ENCODE data around the gene TMEM186.
A peak's percentile ranks its signal among the peaks of the same experiment; 100 is the strongest.
"Not testable (repeated sequence)": the region's sequence is repeated elsewhere in the genome, so short reads cannot be mapped to it uniquely, and the experiment has no call there.

TMEM186 gene

GRCh38 chr16:8822403-8822802, 25.0 kb upstream of the TMEM186 start:
- Mint-ChIP-seq H3K36me3 (peaks cover 46 to 63% of the 10 kb centered on the region in 2 donors), H3K27me3 (no peaks in the 10 kb centered on the region), H3K4me1 (peaks cover 24 to 46% of the 10 kb centered on the region in 2 donors), H3K27ac (peak overlapping the region; percentile 69), H3K9me3 (no peaks in the 10 kb centered on the region), H3K4me3 (no peak overlapping the region)
- ATAC-seq (replicated peaks): no peak
- no peak for DNase-seq

- peak; percentile 13 to 20 for ATAC-seq (replicated peaks)
- Mint-ChIP-seq H3K4me1 (peaks cover 35 to 62% of the 10 kb centered on the region in 2 donors), H3K9me3 (no peaks in the 10 kb centered on the region), H3K27me3 (no peaks in the 10 kb centered on the region), H3K27ac (peak overlapping the region; percentile 96), H3K4me3 (peak overlapping the region; percentile 45 to 63), H3K36me3 (peaks cover 60 to 77% of the 10 kb centered on the region in 2 donors)
- DNase-seq: no peak
These were observed 22.1 kb upstream of the TMEM186 start for GRCh38 chr16:8819411-8820034.

- Mint-ChIP-seq H3K4me1 (peaks cover 41 to 71% of the 10 kb centered on the region in 2 donors), H3K27ac (peak overlapping the region; percentile 96), H3K4me3 (peak overlapping the region; percentile 45 to 63), H3K36me3 (peaks cover 65 to 82% of the 10 kb centered on the region in 2 donors), H3K9me3 (no peaks in the 10 kb centered on the region), H3K27me3 (no peaks in the 10 kb centered on the region)
- DNase-seq (peak; percentile 54), ATAC-seq (replicated peaks) (peak; percentile 95 to 96)
These were observed 21.2 kb upstream of the TMEM186 start for GRCh38 chr16:8818504-8819270.

- H3K27ac Mint-ChIP-seq: peak overlapping the region; percentile 65
- no peak overlapping the region for H3K4me3 Mint-ChIP-seq
- H3K36me3 Mint-ChIP-seq: peaks cover 65 to 77% of the 10 kb centered on the region in 2 donors
- H3K9me3 Mint-ChIP-seq: no peaks in the 10 kb centered on the region
- ATAC-seq (replicated peaks): peak; percentile 20 to 28
- H3K4me1 Mint-ChIP-seq: peaks cover 47 to 78% of the 10 kb centered on the region in 2 donors
- no peak for DNase-seq
- no peaks in the 10 kb centered on the region for H3K27me3 Mint-ChIP-seq
These were observed 19.7 kb upstream of the TMEM186 start for GRCh38 chr16:8816967-8817655.

- peaks cover 37 to 50% of the 10 kb centered on the region in 2 donors for H3K4me1 Mint-ChIP-seq
- no peak for DNase-seq
- H3K27ac Mint-ChIP-seq: peak overlapping the region; percentile 91
- peaks cover 56 to 67% of the 10 kb centered on the region in 2 donors for H3K36me3 Mint-ChIP-seq
- H3K4me3 Mint-ChIP-seq: peak overlapping the region; percentile 61 to 71
- peak; percentile 40 to 56 for ATAC-seq (replicated peaks)
- no peaks in the 10 kb centered on the region for H3K9me3 Mint-ChIP-seq
- no peaks in the 10 kb centered on the region for H3K27me3 Mint-ChIP-seq
These were observed 16.8 kb upstream of the TMEM186 start for GRCh38 chr16:8814095-8814806.

- Mint-ChIP-seq H3K9me3 (no peaks in the 10 kb centered on the region), H3K4me1 (peaks cover 25 to 34% of the 10 kb centered on the region in 2 donors), H3K36me3 (peaks cover 53 to 64% of the 10 kb centered on the region in 2 donors), H3K27ac (no peak overlapping the region), H3K4me3 (no peak overlapping the region), H3K27me3 (no peaks in the 10 kb centered on the region)
- ATAC-seq (replicated peaks): no peak
- no peak for DNase-seq
These were observed 14.9 kb upstream of the TMEM186 start for GRCh38 chr16:8812162-8812843.

- H3K4me3 Mint-ChIP-seq: no peak overlapping the region
- no peak for ATAC-seq (replicated peaks)
- no peak for DNase-seq
- peaks cover 9 to 11% of the 10 kb centered on the region in 2 donors for H3K4me1 Mint-ChIP-seq
- H3K27me3 Mint-ChIP-seq: no peaks in the 10 kb centered on the region
- H3K9me3 Mint-ChIP-seq: no peaks in the 10 kb centered on the region
- H3K27ac Mint-ChIP-seq: peak overlapping the region; percentile 20
- peaks cover 48 to 65% of the 10 kb centered on the region in 2 donors for H3K36me3 Mint-ChIP-seq
These were observed 11.3 kb upstream of the TMEM186 start for GRCh38 chr16:8808613-8809353.

GRCh38 chr16:8808009-8808408, 10.6 kb upstream of the TMEM186 start:
- Mint-ChIP-seq H3K9me3 (no peaks in the 10 kb centered on the region), H3K27me3 (no peaks in the 10 kb centered on the region), H3K4me3 (no peak overlapping the region), H3K4me1 (peaks cover 6 to 7% of the 10 kb centered on the region in 2 donors), H3K27ac (no peak overlapping the region), H3K36me3 (peaks cover 47 to 62% of the 10 kb centered on the region in 2 donors)
- no peak for ATAC-seq (replicated peaks)
- no peak for DNase-seq

GRCh38 chr16:8807189-8807588, 9.8 kb upstream of the TMEM186 start:
- peaks cover 53 to 65% of the 10 kb centered on the region in 2 donors for H3K36me3 Mint-ChIP-seq
- H3K9me3 Mint-ChIP-seq: no peaks in the 10 kb centered on the region
- H3K4me3 Mint-ChIP-seq: no peak overlapping the region
- H3K27ac Mint-ChIP-seq: no peak overlapping the region
- no peaks in the 10 kb centered on the region for H3K27me3 Mint-ChIP-seq
- DNase-seq: no peak
- peaks cover 4 to 9% of the 10 kb centered on the region in 2 donors for H3K4me1 Mint-ChIP-seq
- no peak for ATAC-seq (replicated peaks)

- H3K4me1 Mint-ChIP-seq: peaks cover 4 to 12% of the 10 kb centered on the region in 2 donors
- no peak for DNase-seq
- H3K27me3 Mint-ChIP-seq: no peaks in the 10 kb centered on the region
- no peak overlapping the region for H3K27ac Mint-ChIP-seq
- no peak for ATAC-seq (replicated peaks)
- H3K9me3 Mint-ChIP-seq: no peaks in the 10 kb centered on the region
- H3K36me3 Mint-ChIP-seq: peaks cover 56 to 68% of the 10 kb centered on the region in 2 donors
- H3K4me3 Mint-ChIP-seq: no peak overlapping the region
These were observed 9.0 kb upstream of the TMEM186 start for GRCh38 chr16:8806272-8806983.

GRCh38 chr16:8804313-8804712, 6.9 kb upstream of the TMEM186 start:
- Mint-ChIP-seq H3K4me1 (peaks cover 5 to 16% of the 10 kb centered on the region in 2 donors), H3K9me3 (no peaks in the 10 kb centered on the region), H3K27ac (no peak overlapping the region), H3K4me3 (no peak overlapping the region), H3K36me3 (peaks cover 48 to 62% of the 10 kb centered on the region in 2 donors), H3K27me3 (no peaks in the 10 kb centered on the region)
- ATAC-seq (replicated peaks): no peak
- no peak for DNase-seq

- not testable (repeated sequence) for ATAC-seq (replicated peaks); H3K4me3 Mint-ChIP-seq; DNase-seq; H3K9me3 Mint-ChIP-seq; H3K27me3 Mint-ChIP-seq; H3K27ac Mint-ChIP-seq
- H3K4me1 Mint-ChIP-seq: peaks cover 9 to 22% of the 10 kb centered on the region in 2 donors
- peaks cover 45 to 62% of the 10 kb centered on the region in 2 donors for H3K36me3 Mint-ChIP-seq
These were observed 6.3 kb upstream of the TMEM186 start for GRCh38 chr16:8803733-8804132.

Measured in stimulated activated naive B cell treated with anti-CD40 and anti-IgM and Interleukin-4, amounts not matched to agents 10 μg/mL and 1 μg/mL and 100 μg/mL, for 72 hours (primary cell).